GM18867 (cell line): ENCODE results near the gene ACTL6B.
A peak's percentile ranks its signal among the peaks of the same experiment; 100 is the strongest.

Experiments
- ATAC-seq: cut with Tn5 transposase; IDR thresholded peaks from one replicate; pipeline ENCODE4 v1.9.1; 2021; ENCODE audit warnings: mild to moderate bottlenecking, moderate library complexity; ENCODE audit not compliant: unreplicated experiment

The ACTL6B gene

GRCh38 chr7:100683659-100684533 is 27.6 kb upstream of the ACTL6B start:
- no peak for ATAC-seq

GRCh38 chr7:100682991-100683658 is 26.9 kb upstream of the ACTL6B start:
- no peak for ATAC-seq

- ATAC-seq, result no peak
These were observed 26.0 kb upstream of the ACTL6B start for GRCh38 chr7:100682228-100682741.

DNA sequence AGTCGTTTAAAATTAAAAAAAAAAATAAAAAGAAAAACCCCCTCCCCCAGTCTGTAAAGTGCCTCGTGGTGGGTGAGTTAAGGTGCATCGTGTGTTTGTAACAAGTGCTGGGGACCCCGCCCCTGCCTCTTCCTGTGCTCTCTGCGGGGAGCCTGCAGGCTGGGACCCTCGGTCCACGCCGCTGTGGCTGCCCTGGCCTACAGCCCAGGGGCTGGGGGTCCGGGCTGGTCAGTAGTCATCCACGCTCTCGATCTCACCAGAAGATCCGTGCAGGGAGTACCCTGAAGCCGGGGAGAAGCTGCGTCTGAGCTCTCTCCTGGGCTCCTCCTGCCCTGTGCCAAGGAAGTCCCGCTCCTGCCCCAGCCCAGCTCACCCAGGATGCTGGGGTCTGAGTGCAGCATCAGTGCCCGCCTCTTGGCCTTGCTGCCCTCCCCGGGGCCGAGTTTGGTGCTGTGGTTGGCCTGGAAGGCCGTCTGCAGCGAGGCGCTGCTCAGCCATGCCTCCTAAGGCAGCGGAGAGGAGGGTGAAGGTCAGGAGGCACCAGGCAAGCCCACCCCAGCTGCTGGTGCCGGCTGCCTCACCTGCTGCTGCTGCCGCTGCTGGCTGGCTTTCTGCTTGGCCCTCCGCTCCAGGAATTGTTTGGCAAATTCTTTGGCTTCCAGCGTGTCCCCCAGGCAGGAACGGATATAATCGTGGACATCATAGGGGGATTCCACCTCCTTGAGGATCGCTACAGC is 25.4 kb upstream of the ACTL6B start:
- ATAC-seq, result no peak

- no peak for ATAC-seq
These were observed 24.5 kb upstream of the ACTL6B start for GRCh38 chr7:100680576-100681271.

DNA sequence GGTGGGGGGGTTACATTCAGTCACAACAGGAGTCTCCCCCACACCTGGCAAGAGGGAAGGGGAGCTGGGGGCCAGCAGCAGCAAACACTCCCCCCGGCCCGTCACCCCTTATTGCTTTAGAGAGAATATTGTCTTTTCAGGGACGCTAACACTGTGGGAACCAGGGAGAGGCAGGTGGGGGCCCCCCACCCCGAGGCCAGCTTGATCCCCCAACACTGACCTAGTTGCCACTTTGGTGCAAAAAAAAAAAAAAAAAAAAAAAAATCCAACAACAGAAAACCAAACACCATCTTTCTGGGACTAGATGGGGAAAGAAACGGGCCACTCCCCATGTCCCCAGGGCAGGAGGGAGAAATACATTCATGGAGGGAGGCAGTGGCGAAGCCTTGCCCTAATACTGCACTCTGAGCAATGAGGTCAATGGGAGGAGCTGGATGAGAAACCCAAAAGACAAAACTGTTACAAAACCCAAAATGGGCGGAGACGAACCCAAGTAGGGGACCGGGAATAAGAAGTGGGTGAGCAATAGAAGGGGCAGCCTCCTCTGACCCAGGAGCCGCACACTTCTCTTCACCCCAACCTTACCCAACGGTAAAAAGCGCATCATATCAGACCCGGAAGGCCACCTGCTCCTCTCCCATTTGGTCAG is 23.8 kb upstream of the ACTL6B start:
- no peak for ATAC-seq

GRCh38 chr7:100679129-100679926 is 23.1 kb upstream of the ACTL6B start:
- ATAC-seq, result no peak

DNA sequence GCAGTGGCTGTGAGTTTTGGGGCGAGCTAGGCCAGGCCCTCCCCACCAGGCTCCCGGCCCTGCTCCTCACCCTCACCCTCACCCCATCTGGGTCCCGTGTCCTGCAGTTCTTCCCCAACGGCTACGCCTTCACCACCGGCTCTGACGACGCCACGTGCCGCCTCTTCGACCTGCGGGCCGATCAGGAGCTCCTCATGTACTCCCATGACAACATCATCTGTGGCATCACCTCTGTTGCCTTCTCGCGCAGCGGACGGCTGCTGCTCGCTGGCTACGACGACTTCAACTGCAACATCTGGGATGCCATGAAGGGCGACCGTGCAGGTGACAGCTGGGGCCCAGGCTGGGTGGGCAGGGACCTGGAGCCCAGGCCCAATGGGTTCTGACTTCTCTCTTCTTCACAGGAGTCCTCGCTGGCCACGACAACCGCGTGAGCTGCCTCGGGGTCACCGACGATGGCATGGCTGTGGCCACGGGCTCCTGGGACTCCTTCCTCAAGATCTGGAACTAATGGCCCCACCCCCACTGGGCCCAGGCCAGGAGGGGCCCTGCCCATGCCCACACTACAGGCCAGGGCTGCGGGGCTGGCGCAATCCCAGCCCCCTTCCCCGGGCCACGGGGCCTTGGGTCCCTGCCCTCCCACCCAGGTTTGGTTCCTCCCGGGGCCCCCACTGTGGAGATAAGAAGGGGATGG is 22.2 kb upstream of the ACTL6B start:
- ATAC-seq, result no peak

GRCh38 chr7:100677308-100678267 is 21.3 kb upstream of the ACTL6B start:
- no peak for ATAC-seq

- no peak for ATAC-seq
These were observed 20.5 kb upstream of the ACTL6B start for GRCh38 chr7:100676501-100677306.

DNA sequence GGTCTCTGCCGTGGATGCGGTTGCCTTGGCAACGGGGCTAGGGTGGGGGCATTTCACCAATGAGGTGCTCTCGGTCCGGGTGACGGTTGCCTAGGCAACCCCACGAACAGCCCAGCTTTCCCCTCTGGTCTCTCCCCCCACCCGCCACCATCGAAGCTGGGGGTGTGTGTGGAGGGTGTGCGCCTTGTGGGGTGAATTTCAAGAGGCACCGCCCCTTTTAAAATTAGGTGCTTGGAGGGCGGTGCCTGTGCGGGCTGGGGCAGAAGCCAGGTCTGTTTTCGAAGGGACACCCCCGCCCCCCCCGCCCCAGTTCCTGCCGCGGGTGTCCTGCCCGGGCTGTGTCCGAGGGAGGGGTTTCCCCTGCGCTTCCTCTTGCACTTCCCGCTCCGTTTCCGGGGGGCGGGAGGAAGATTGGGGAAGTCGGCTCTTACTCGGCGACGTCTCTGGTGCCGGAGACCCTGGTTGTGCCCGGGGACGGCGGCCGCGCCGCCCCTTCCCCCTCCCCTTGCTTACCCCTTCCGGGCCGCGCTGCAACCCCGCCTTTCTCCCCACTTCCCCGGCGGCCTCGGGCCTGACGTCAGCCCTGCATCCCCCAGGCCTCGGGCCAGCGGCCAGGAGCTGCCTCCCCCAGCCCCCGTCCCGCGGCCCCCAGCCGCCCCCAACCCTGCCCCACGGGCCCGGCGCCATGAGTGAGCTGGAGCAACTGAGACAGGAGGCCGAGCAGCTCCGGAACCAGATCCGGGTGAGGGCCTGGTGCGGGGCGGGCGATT is 19.5 kb upstream of the ACTL6B start:
- peak; percentile 33 for ATAC-seq

- ATAC-seq, result no peak
These were observed 18.8 kb upstream of the ACTL6B start for GRCh38 chr7:100675105-100675451.

DNA sequence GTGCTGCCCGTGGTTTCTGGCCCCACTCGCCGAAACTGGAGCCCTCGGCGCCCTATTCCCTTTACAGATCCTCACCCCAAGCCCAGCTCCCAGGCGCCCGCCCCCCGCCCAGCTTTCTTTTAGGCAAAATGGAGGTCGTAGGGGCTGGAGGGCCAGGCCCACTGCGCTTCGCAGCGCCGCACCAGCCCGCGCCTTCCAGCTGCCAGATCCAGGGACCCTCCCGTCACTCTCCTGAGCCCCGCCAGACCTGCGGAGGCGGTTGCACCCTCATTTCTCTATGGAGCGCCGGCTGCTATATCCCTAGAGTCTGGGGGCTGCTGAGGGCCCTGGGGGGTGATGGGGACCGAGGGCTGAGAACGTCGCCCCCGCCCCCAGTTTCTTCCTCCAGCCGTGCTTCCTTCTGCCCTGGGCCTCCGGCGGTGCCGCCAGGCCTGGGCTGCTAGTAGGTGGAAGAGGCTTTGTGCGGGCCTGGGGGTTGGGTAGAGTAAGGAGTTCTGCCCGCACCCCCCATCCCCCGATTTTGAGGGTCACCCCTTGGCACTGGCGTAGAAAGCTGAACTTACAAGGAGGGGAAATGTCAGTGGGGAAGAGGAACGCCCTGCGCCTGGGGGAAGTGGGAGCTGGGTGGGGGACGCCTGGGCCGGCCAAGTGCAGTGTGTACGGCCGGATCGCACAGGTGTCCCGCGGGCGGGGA is 18.3 kb upstream of the ACTL6B start:
- no peak for ATAC-seq

- ATAC-seq, result peak; percentile 5
These were observed 17.7 kb upstream of the ACTL6B start for GRCh38 chr7:100673942-100674410.

DNA sequence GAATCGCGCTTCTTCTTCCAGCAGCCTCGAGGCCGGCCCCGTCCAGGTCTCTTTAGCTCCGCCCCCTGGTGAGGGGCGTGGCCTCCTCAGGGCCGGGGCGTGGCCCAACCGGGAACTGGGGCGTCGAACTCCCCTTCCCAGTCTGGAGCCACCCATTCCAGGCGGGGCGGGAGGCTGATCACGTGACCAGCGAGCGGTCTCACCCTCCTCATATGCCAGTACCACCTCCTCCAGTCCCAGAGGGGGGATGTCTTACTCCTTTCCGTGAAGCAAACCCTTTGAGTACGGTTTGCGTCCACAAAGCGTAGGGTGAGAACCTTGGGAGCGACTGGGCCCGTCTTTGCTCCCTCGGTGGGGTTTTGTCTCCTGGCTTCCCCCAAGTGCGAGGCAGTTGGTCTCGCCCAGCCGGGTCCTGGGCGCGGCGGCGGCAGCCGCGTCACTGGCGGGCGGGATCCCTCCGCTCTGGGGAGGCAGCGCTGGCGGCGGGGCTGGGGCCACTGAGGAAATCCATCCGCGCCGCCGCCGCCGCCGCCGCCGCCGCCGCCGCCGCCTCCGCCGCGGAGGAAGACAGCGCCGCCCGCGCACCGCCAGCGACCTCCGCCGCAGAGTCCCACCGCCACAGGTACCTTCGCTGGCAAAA is 17.2 kb upstream of the ACTL6B start, which contains the start of gene GNB2:
GNB2 (plus strand) TSS at position 439 of the 640 bp plus-strand sequence. CDS start 2,526 bp downstream, outside the sequence.
- ATAC-seq, result peak; percentile 61
